ENCODE measurements around the gene BBX. TPM values are rescaled to one million over a fixed set of nuclear protein-coding genes. Genes with fewer than 3 reads are reported as not detected.

The BBX gene
- total RNA-seq, 6 experiments from 2014 or later = 40.6 to 50.3 (median 46.4) TPM

DNA sequence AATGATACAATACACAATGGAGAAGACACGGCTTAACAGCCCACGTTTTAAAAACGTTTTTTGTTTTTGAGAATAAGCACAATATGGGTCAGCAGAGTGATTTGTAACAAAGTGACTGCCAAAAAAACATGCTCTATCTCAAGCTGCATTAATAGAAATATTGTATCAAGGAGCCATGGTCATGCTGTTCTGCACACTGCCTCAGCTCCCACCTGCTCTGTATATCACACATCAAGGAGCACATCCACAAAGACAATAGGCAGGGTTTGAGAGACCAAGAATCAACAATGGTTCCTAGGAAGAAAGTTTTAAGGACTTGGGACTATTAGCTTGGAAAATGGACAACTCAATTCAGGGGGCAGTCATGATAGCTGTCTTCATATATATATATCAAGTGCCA, 6.3 kb upstream of the BBX start:
- DNase-seq = no peak
- Mint-ChIP-seq H3K9me3 (no peaks in the 10 kb centered on the region), H3K27ac (no peak overlapping the region), H3K27me3 (ENCODE audit: insufficient read depth) (peaks cover 12% of the 10 kb centered on the region), H3K4me1 (ENCODE audit: low read depth) (no peaks in the 10 kb centered on the region), H3K4me3 (no peak overlapping the region), H3K36me3 (ENCODE audit: low read depth) (no peaks in the 10 kb centered on the region)
- TF ChIP-seq CTCF (IDR thresholded peaks at IDR 0.05) = no peak

DNA sequence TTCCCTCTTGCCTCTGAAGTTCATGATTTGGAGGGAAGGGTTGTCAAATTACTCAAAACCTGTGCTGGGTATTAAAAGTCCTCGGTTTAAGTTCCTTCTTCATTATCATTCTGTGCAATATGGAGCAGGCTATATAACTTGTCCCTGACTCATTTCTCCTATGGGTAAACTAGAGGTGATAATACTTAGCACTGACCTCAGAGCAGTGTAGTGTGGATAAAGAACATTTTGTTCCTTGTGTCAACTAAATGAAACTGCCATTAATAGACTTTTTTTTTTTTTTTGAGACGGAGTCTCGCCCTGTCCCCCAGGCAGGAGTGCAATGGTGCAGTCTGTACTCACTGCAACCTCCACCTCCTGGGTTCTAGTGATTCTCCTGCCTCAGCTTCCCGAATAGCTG, 2.2 kb upstream of the BBX start:
- no peak for TF ChIP-seq CTCF (IDR thresholded peaks at IDR 0.05)
- no peak overlapping the region for H3K4me3 Mint-ChIP-seq

GRCh38 chr3:107521469-107522059, 1.2 kb upstream of the BBX start:
- DNase-seq = no peak
- no peak for TF ChIP-seq CTCF (IDR thresholded peaks at IDR 0.05)
- Mint-ChIP-seq H3K4me1 (ENCODE audit: low read depth) (peaks cover 17% of the 10 kb centered on the region), H3K4me3 (no peak overlapping the region), H3K27ac (no peak overlapping the region), H3K9me3 (no peaks in the 10 kb centered on the region), H3K27me3 (ENCODE audit: insufficient read depth) (no peaks in the 10 kb centered on the region; the same call in none of the 2 replicates), H3K36me3 (ENCODE audit: low read depth) (no peaks in the 10 kb centered on the region)

More for the DNA sequence above, 2.2 kb upstream of the BBX start:
- H3K27me3 Mint-ChIP-seq (ENCODE audit: insufficient read depth) = peaks cover under 1% of the 10 kb centered on the region
- no peak for DNase-seq
- no peak overlapping the region for H3K27ac Mint-ChIP-seq
- no peaks in the 10 kb centered on the region for H3K36me3 Mint-ChIP-seq (ENCODE audit: low read depth)
- H3K9me3 Mint-ChIP-seq = no peaks in the 10 kb centered on the region
- peaks cover 9% of the 10 kb centered on the region for H3K4me1 Mint-ChIP-seq (ENCODE audit: low read depth)

DNA sequence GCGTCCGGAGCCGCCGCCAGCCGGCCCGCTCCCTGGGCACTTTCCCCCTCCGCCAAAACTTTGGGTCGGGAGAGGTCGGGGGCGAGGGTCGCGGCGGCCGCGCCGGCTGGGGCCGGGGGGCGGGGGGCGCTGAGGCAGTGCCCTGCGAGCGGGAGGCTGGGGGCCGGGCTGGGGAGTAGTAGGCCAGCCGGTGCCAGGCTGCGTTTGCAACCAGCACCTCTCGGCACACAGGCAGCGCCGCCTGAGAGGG, 452 bp downstream of the BBX start:
- H3K4me1 Mint-ChIP-seq (ENCODE audit: low read depth) = peaks cover 30% of the 10 kb centered on the region
- H3K36me3 Mint-ChIP-seq (ENCODE audit: low read depth) = 0 out of 2 replicates have a peak, but pooled peaks cover 8% of the 10 kb centered on the region
- H3K4me3 Mint-ChIP-seq = peak overlapping the region; percentile 94
- H3K9me3 Mint-ChIP-seq = no peaks in the 10 kb centered on the region
- TF ChIP-seq CTCF (IDR thresholded peaks at IDR 0.05) = no peak
- H3K27me3 Mint-ChIP-seq (ENCODE audit: insufficient read depth) = no peaks in the 10 kb centered on the region; the same call in 1 of the 2 replicates
- peak overlapping the region; percentile 85 for H3K27ac Mint-ChIP-seq
- DNase-seq = no peak

GRCh38 chr3:107523539-107524325, 970 bp downstream of the BBX start:
- Mint-ChIP-seq H3K27ac (peak overlapping the region; percentile 85), H3K27me3 (ENCODE audit: insufficient read depth) (no peaks in the 10 kb centered on the region; the same call in 1 of the 2 replicates), H3K4me3 (peak overlapping the region; percentile 94), H3K9me3 (no peaks in the 10 kb centered on the region), H3K4me1 (ENCODE audit: low read depth) (peaks cover 30% of the 10 kb centered on the region), H3K36me3 (ENCODE audit: low read depth) (0 out of 2 replicates have a peak, but pooled peaks cover 8% of the 10 kb centered on the region)
- TF ChIP-seq CTCF (IDR thresholded peaks at IDR 0.05) = no peak
- no peak for DNase-seq

Measured in HFFc6 (cell line).